Measurements from ENCODE around the gene WDR3.
"Not testable (repeated sequence)": the region's sequence is repeated elsewhere in the genome, so short reads cannot be mapped to it uniquely, and the experiment has no call there.

The WDR3 gene

GRCh38 chr1:117911051-117911450 is 18.5 kb upstream of the WDR3 start:
- Histone ChIP-seq H3K36me3 (ENCODE audit: insufficient read depth, low read length) (peaks cover 87% of the 10 kb centered on the region), H3K27me3 (ENCODE audit: insufficient read depth, low read length, poor library complexity, severe bottlenecking) (no peaks in the 10 kb centered on the region), H3K79me2 (ENCODE audit: insufficient read depth, low read length) (no peaks in the 10 kb centered on the region), H3F3A (ENCODE audit: low read depth) (no peaks in the 10 kb centered on the region), H3K4me2 (ENCODE audit: low read depth, low read length, poor library complexity, severe bottlenecking) (no peak overlapping the region), H3K9me3 (ENCODE audit: insufficient read depth, low read depth, low read length) (no peaks in the 10 kb centered on the region), H3K9ac (ENCODE audit: low read depth, low read length, poor library complexity, severe bottlenecking) (no peak overlapping the region), H4K20me1 (ENCODE audit: insufficient read depth, low read length, poor library complexity, severe bottlenecking) (no peaks in the 10 kb centered on the region), H3K9me2 (replicated peaks; ENCODE audit: low read depth, low read length) (no peaks in the 10 kb centered on the region), H3K4me1 (ENCODE audit: insufficient read depth, low read length, poor library complexity, severe bottlenecking) (no peaks in the 10 kb centered on the region), H3K4me3 (ENCODE audit: low read length, poor library complexity, severe bottlenecking) (no peak overlapping the region), H2AFZ (ENCODE audit: low read length) (no peak overlapping the region)
- no peak for TF ChIP-seq EZH2phosphoT487 (IDR thresholded peaks at IDR 0.05; ENCODE audit: borderline replicate concordance)
- no peak for TF ChIP-seq CTCF (conservative IDR thresholded peaks at IDR 0.05; ENCODE audit: low read length)

GRCh38 chr1:117919376-117919775 is 10.2 kb upstream of the WDR3 start:
- H2AFZ ChIP-seq (ENCODE audit: low read length) = no peak overlapping the region
- H3F3A ChIP-seq (ENCODE audit: low read depth) = no peaks in the 10 kb centered on the region
- no peak overlapping the region for H3K9ac ChIP-seq (ENCODE audit: low read depth, low read length, poor library complexity, severe bottlenecking)
- H3K9me3 ChIP-seq (ENCODE audit: insufficient read depth, low read depth, low read length) = no peaks in the 10 kb centered on the region
- peaks cover 42% of the 10 kb centered on the region for H3K36me3 ChIP-seq (ENCODE audit: insufficient read depth, low read length)
- H3K4me2 ChIP-seq (ENCODE audit: low read depth, low read length, poor library complexity, severe bottlenecking) = no peak overlapping the region
- no peak for TF ChIP-seq CTCF (conservative IDR thresholded peaks at IDR 0.05; ENCODE audit: low read length)
- TF ChIP-seq EZH2phosphoT487 (IDR thresholded peaks at IDR 0.05; ENCODE audit: borderline replicate concordance) = no peak
- no peak overlapping the region for H3K4me3 ChIP-seq (ENCODE audit: low read length, poor library complexity, severe bottlenecking)
- H3K27me3 ChIP-seq (ENCODE audit: insufficient read depth, low read length, poor library complexity, severe bottlenecking) = no peaks in the 10 kb centered on the region
- no peaks in the 10 kb centered on the region for H3K4me1 ChIP-seq (ENCODE audit: insufficient read depth, low read length, poor library complexity, severe bottlenecking)
- H3K9me2 ChIP-seq (replicated peaks; ENCODE audit: low read depth, low read length) = no peaks in the 10 kb centered on the region
- H3K79me2 ChIP-seq (ENCODE audit: insufficient read depth, low read length) = 0 out of 2 replicates have a peak, but pooled peaks cover 6% of the 10 kb centered on the region
- no peaks in the 10 kb centered on the region for H4K20me1 ChIP-seq (ENCODE audit: insufficient read depth, low read length, poor library complexity, severe bottlenecking)

- peaks cover 19% of the 10 kb centered on the region for H3K79me2 ChIP-seq (ENCODE audit: insufficient read depth, low read length)
- H4K20me1 ChIP-seq (ENCODE audit: insufficient read depth, low read length, poor library complexity, severe bottlenecking) = no peaks in the 10 kb centered on the region
Observed at GRCh38 chr1:117921991-117922390, 7.5 kb upstream of the WDR3 start.

GRCh38 chr1:117922717-117923116 is 6.8 kb upstream of the WDR3 start:
- H3K27me3 ChIP-seq (ENCODE audit: insufficient read depth, low read length, poor library complexity, severe bottlenecking); H4K20me1 ChIP-seq (ENCODE audit: insufficient read depth, low read length, poor library complexity, severe bottlenecking); H3K9ac ChIP-seq (ENCODE audit: low read depth, low read length, poor library complexity, severe bottlenecking); H3K4me2 ChIP-seq (ENCODE audit: low read depth, low read length, poor library complexity, severe bottlenecking); H2AFZ ChIP-seq (ENCODE audit: low read length); H3F3A ChIP-seq (ENCODE audit: low read depth); H3K4me3 ChIP-seq (ENCODE audit: low read length, poor library complexity, severe bottlenecking); H3K9me3 ChIP-seq (ENCODE audit: insufficient read depth, low read depth, low read length); H3K9me2 ChIP-seq (replicated peaks; ENCODE audit: low read depth, low read length): not testable (repeated sequence)
- Histone ChIP-seq H3K4me1 (ENCODE audit: insufficient read depth, low read length, poor library complexity, severe bottlenecking) (peaks cover 22% of the 10 kb centered on the region), H3K36me3 (ENCODE audit: insufficient read depth, low read length) (peaks cover 15% of the 10 kb centered on the region), H3K79me2 (ENCODE audit: insufficient read depth, low read length) (peaks cover 26% of the 10 kb centered on the region)

More at GRCh38 chr1:117921991-117922390, 7.5 kb upstream of the WDR3 start:
- H2AFZ ChIP-seq (ENCODE audit: low read length) = no peak overlapping the region
- H3K9me2 ChIP-seq (replicated peaks; ENCODE audit: low read depth, low read length) = no peaks in the 10 kb centered on the region
- no peaks in the 10 kb centered on the region for H3K9me3 ChIP-seq (ENCODE audit: insufficient read depth, low read depth, low read length)
- no peak overlapping the region for H3K9ac ChIP-seq (ENCODE audit: low read depth, low read length, poor library complexity, severe bottlenecking)
- no peak overlapping the region for H3K4me3 ChIP-seq (ENCODE audit: low read length, poor library complexity, severe bottlenecking)
- TF ChIP-seq EZH2phosphoT487 (IDR thresholded peaks at IDR 0.05; ENCODE audit: borderline replicate concordance) = no peak
- TF ChIP-seq CTCF (conservative IDR thresholded peaks at IDR 0.05; ENCODE audit: low read length) = no peak
- no peaks in the 10 kb centered on the region for H3F3A ChIP-seq (ENCODE audit: low read depth)
- peaks cover 14% of the 10 kb centered on the region for H3K4me1 ChIP-seq (ENCODE audit: insufficient read depth, low read length, poor library complexity, severe bottlenecking)
- peaks cover 21% of the 10 kb centered on the region for H3K36me3 ChIP-seq (ENCODE audit: insufficient read depth, low read length)
- no peak overlapping the region for H3K4me2 ChIP-seq (ENCODE audit: low read depth, low read length, poor library complexity, severe bottlenecking)
- no peaks in the 10 kb centered on the region for H3K27me3 ChIP-seq (ENCODE audit: insufficient read depth, low read length, poor library complexity, severe bottlenecking)
